Stimulated activated effector memory CD8-positive, alpha-beta T cell treated with anti-CD3 and anti-CD28 coated beads, Interleukin-12 subunit alpha, Interleukin-12 subunit beta, amount 100 ng/mL, for 72 hours (primary cell): ENCODE data around the gene RTBDN.
A peak's percentile ranks its signal among the peaks of the same experiment; 100 is the strongest.

Experiments used
- ATAC-seq: fragments of 150-1000 bp; cut with Tn5 transposase; 2 replicates; pipeline ENCODE4 v1.10.0; 2021
- DNase-seq, 2 donors: peaks; one replicate each; pipeline ENCODE4 v3.0.0; 2021 to 2022; ENCODE audit warnings: low spot score in 2 of 2
- H3K27ac Mint-ChIP-seq: one replicate; pipeline ENCODE4 v1.8.0; 2022; ENCODE audit warnings: mild to moderate bottlenecking, mixed read lengths
- H3K36me3 Mint-ChIP-seq: one replicate; pipeline ENCODE4 v1.8.0; 2022; ENCODE audit warnings: mild to moderate bottlenecking, mixed read lengths
- H3K4me1 Mint-ChIP-seq: one replicate; pipeline ENCODE4 v1.8.0; 2022; ENCODE audit warnings: mixed read lengths
- H3K4me3 Mint-ChIP-seq: one replicate; pipeline ENCODE4 v1.8.0; 2022; ENCODE audit warnings: mild to moderate bottlenecking, mixed read lengths
- H3K9me3 Mint-ChIP-seq: one replicate; pipeline ENCODE4 v1.8.0; 2022; ENCODE audit warnings: mixed read lengths

The RTBDN gene

DNA sequence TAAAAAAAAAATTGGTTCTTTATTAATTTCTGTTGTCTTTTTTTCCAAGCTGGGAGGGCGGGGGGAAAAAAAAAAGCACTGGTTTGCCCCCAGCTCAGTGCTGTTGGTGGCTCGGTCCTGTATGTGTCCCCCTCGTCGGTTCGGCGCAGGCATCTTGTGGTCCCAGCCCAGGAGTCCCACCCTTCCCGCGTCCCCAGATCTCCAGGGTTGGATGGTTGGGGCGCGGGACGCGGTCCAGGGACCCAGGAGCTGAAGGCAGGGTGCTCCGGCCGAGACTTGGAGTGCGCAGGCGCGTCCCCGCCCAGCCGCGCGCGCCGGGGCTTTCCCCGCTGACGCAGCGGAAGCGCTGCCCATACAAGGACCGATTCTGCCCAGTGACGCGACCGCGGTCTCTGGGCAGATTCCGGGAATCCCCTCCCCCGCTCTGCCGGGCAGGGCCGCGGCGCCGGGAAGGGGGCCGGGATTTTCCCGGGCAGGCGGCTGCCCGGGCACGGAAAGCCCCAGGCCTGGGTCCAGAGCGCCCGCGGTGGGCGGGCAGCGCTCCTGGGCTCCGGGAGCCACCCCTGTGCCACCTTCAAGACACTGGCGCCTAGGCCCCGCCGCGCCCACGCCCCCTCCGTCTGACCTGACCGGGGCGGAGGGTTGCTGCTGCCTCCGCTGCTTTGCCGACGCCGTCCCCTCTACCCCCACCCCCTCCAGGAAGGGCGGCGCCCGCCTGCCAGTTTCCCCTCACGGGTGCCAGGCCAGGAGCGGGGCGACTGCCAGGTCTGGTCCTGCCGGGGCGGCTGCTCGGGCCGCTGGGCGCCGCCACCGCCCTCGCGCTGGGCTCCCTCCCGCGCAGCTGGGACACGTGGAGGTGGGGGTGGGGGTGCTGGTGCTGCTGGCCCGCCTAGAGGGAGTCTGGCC lies 40.8 kb downstream of the RTBDN start:
- H3K4me1 Mint-ChIP-seq = peaks cover 40% of the 10 kb centered on the region

DNA sequence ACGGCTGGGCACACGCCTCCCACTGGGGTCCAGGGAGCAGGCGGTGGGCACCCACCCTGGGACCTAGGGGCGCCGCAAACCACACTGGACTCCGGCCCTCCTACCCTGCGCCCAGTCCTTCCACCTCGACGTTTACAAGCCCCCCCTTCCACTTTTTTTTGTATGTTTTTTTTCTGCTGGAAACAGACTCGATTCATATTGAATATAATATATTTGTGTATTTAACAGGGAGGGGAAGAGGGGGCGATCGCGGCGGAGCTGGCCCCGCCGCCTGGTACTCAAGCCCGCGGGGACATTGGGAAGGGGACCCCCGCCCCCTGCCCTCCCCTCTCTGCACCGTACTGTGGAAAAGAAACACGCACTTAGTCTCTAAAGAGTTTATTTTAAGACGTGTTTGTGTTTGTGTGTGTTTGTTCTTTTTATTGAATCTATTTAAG lies 41.5 kb downstream of the RTBDN start:
- peaks cover 82% of the 10 kb centered on the region for H3K36me3 Mint-ChIP-seq
- peak overlapping the region; percentile 98 for H3K4me3 Mint-ChIP-seq
- H3K27ac Mint-ChIP-seq = peak overlapping the region; percentile 97
- ATAC-seq (no peak), DNase-seq (no peak)
- no peaks in the 10 kb centered on the region for H3K9me3 Mint-ChIP-seq
- H3K4me1 Mint-ChIP-seq = peaks cover 45% of the 10 kb centered on the region

More for the DNA sequence above, 40.8 kb downstream of the RTBDN start:
- Mint-ChIP-seq H3K27ac (peak overlapping the region; percentile 97), H3K36me3 (peaks cover 89% of the 10 kb centered on the region), H3K4me3 (peak overlapping the region; percentile 98), H3K9me3 (no peaks in the 10 kb centered on the region)
- peak; percentile 97 to 98 for DNase-seq
- ATAC-seq = peak; percentile 59

DNA sequence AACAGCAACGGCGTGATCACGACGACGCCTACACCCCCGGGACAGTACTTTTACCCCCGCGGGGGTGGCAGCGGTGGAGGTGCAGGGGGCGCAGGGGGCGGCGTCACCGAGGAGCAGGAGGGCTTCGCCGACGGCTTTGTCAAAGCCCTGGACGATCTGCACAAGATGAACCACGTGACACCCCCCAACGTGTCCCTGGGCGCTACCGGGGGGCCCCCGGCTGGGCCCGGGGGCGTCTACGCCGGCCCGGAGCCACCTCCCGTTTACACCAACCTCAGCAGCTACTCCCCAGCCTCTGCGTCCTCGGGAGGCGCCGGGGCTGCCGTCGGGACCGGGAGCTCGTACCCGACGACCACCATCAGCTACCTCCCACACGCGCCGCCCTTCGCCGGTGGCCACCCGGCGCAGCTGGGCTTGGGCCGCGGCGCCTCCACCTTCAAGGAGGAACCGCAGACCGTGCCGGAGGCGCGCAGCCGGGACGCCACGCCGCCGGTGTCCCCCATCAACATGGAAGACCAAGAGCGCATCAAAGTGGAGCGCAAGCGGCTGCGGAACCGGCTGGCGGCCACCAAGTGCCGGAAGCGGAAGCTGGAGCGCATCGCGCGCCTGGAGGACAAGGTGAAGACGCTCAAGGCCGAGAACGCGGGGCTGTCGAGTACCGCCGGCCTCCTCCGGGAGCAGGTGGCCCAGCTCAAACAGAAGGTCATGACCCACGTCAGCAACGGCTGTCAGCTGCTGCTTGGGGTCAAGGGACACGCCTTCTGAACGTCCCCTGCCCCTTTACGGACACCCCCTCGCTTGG lies 42.1 kb downstream of the RTBDN start:
- H3K4me3 Mint-ChIP-seq = peak overlapping the region; percentile 98
- H3K36me3 Mint-ChIP-seq = peaks cover 76% of the 10 kb centered on the region
- DNase-seq = peak in 1 of 2 donors; percentile 88
- no peak for ATAC-seq
- H3K27ac Mint-ChIP-seq = peak overlapping the region; percentile 97
- H3K9me3 Mint-ChIP-seq = no peaks in the 10 kb centered on the region
- peaks cover 45% of the 10 kb centered on the region for H3K4me1 Mint-ChIP-seq

DNA sequence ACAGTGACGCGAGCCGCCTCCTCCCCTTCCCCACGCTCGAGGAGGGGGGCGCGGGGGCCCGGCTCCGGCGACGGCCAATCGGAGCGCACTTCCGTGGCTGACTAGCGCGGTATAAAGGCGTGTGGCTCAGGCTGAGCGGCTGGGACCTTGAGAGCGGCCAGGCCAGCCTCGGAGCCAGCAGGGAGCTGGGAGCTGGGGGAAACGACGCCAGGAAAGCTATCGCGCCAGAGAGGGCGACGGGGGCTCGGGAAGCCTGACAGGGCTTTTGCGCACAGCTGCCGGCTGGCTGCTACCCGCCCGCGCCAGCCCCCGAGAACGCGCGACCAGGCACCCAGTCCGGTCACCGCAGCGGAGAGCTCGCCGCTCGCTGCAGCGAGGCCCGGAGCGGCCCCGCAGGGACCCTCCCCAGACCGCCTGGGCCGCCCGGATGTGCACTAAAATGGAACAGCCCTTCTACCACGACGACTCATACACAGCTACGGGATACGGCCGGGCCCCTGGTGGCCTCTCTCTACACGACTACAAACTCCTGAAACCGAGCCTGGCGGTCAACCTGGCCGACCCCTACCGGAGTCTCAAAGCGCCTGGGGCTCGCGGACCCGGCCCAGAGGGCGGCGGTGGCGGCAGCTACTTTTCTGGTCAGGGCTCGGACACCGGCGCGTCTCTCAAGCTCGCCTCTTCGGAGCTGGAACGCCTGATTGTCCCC lies 42.9 kb downstream of the RTBDN start, which contains the start of gene JUNB:
TSS of gene JUNB (plus strand) at position 142 of the 706 bp plus-strand sequence. CDS start at position 428, 286 bp downstream.
- peak within 1 kb of the TSS; percentile 98 for H3K4me3 Mint-ChIP-seq
- DNase-seq (peak; percentile 96 to 99), ATAC-seq (peak; percentile 60)
- no peaks in the 10 kb centered on the region for H3K9me3 Mint-ChIP-seq
- H3K4me1 Mint-ChIP-seq = peaks cover 43% of the 10 kb centered on the region
- H3K27ac Mint-ChIP-seq = peak within 1 kb of the TSS; percentile 97
- peaks cover 71% of the 10 kb centered on the region for H3K36me3 Mint-ChIP-seq

DNA sequence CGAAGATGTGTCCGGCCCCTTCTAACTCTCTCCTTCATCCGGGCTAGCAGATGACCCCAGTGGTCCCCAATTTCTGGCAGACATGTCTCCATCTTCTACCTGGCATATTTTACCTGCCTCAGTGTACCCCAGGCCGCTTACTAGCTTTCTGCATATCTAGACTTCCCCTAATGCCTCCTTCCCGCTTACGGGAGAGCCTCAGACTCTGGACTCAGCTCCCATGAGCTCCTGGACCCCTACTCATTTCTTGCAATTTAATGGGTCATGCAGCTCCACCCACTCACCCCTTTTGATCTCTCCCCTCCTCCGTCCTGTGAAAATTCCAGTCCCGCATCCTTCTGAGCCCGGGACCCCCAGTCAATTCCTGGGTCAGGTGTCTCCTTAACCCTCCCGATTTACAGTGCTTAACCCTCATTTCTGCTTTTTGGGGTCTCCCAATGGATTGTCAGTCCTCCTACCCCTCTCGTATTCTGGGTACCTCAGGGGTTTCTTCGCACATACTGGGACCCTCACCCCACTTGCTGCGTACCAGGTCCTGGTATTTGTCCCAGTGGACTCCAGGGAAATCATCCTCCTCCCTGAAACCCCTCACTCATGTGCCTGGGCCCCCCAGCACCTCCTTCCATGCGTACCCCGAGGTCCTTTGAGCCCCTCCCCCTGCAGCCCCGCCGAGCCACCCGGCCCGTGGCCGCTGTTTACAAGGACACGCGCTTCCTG lies 43.6 kb downstream of the RTBDN start:
- Mint-ChIP-seq H3K4me3 (peak overlapping the region; percentile 98), H3K4me1 (peaks cover 36% of the 10 kb centered on the region), H3K27ac (peak overlapping the region; percentile 97), H3K9me3 (no peaks in the 10 kb centered on the region), H3K36me3 (peaks cover 64% of the 10 kb centered on the region)
- ATAC-seq (no peak), DNase-seq (no peak)

DNA sequence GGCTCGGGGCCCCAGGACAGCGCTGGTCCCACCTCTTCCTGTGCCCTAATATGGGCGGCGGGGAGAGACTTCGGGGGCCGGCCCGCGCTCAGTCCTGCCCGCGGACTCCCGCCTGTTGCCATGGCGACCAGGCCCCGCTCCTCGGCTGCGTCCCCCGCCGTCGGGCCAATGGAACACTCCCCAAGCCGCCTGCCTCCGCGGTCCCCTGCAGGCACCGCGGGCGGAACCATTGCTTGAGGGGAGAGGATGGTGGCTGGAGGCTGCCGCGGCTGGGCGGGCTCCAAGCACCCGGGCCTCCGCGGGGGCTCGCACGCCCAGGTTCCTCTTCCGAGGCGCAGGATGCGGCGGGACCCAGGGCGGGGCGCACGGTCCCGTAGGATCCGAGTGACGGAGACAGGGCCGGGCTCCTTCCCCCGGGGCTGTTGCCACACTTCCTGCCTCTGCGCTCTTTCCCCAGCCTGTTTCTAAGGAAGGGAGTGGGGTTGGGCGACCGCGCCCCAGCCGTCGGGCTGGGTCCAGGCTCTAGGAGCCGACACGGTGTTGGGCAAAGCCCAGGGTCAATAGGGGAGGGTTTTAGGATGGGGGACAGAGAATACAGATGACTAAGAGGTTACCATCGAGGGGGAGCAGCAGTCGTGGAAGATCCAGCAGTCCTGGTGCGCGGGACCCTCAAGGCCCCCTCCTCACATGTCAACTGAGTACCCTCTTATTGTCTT lies 44.3 kb downstream of the RTBDN start:
- peaks cover 61% of the 10 kb centered on the region for H3K36me3 Mint-ChIP-seq
- H3K9me3 Mint-ChIP-seq = no peaks in the 10 kb centered on the region
- peak overlapping the region; percentile 98 for H3K4me3 Mint-ChIP-seq
- ATAC-seq (peak; percentile 69), DNase-seq (peak; percentile 98 to 99)
- H3K27ac Mint-ChIP-seq = peak overlapping the region; percentile 97
- peaks cover 33% of the 10 kb centered on the region for H3K4me1 Mint-ChIP-seq

DNA sequence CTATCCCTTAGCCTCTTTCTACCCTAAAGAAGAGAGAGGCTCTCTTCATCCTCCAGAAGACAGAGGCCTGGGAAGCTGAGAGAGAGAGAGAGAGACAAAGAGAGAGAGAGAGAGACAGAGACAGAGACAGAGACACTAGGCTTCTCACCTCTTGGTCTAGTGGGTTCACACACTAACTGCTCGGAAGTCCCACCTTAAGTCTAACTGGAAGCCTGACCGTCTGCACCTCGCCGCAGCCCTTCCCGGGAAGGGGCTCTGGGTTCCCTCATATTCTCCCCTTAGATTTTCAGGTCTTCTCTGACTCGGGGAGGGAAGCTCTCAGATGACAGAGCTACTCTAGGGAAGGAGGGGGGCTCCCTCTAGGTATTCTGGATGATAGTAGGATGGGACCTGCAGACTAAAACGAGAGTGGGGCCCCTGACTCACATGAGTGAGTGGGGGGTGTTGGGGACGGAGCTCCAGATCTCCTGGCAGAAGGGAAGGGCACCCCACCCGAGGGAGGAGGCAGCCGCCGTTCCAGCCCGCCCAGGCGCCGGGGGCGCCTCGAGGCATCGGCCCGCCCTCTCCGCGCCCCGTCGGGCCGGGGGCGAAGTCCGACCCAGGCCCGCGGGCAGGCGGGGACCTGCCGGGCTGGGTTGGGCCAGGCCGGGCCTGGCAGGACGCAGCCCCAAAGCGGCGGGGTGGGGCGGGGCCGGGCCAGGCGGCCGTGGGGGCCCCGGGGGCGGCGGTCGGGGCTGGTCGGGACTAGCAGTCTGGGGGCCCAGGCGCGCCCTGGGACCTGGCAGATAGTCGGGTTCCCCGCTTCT lies 45.1 kb downstream of the RTBDN start:
- Mint-ChIP-seq H3K36me3 (peaks cover 54% of the 10 kb centered on the region), H3K4me1 (peaks cover 26% of the 10 kb centered on the region), H3K27ac (peak overlapping the region; percentile 96), H3K4me3 (peak overlapping the region; percentile 98), H3K9me3 (no peaks in the 10 kb centered on the region)
- DNase-seq (peak in 1 of 2 donors; percentile 80), ATAC-seq (no peak)

DNA sequence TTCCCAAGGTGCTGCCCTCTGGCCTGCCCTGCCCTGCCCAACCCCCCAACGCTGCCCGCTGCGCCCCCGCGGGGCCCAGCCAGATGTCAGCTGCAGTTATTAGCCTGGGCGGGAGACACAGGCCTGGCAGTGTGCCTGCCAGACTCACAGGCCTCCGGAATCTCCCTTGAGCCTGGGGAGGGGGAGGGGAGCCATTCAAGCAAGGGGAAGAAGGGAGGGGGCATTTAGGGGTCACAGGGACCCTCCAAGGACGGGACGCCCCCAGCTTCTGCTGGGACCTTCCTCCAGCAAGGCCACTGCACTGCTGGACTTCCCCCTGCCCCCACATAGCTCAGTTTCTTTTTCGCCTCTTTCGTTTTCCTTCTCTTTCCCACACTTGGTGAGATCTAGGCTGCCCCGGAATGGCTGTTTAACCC lies 45.7 kb downstream of the RTBDN start:
- Mint-ChIP-seq H3K9me3 (no peaks in the 10 kb centered on the region), H3K4me1 (peaks cover 22% of the 10 kb centered on the region), H3K36me3 (peaks cover 49% of the 10 kb centered on the region), H3K4me3 (peak overlapping the region; percentile 98), H3K27ac (peak overlapping the region; percentile 96)
- DNase-seq (peak in 1 of 2 donors; percentile 83), ATAC-seq (no peak)

DNA sequence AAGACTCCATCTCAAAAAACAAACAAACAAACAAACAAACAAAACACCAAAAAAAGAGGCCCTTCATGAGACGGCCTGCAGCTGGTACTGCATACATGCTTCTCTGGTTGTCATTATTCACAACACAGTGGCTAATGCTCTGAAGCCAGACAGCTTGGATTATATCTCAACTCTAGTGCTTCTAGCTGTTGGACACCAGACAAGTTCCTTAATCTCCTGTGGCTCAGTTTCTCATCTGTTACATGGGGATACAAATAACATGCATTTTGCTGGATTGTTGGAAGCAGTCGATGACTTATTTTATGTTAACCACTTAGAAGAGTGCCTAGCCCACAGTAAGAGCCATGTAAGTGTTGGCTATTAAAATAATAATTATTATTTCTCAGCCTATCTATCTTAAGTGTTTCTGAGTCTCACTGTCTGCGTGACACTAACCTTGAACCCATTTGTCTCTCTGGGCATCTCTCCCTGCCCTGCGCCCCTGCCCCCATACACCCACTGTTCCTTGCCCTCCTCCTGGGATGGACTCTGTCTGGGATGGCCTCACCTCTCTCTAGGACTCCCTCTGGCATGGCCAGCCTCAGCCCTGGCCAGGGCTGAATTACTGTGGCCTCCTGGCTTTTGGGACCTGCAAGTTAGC lies 46.2 kb downstream of the RTBDN start:
- ATAC-seq (no peak), DNase-seq (no peak)
- H3K36me3 Mint-ChIP-seq = peaks cover 49% of the 10 kb centered on the region
- peak overlapping the region; percentile 96 for H3K27ac Mint-ChIP-seq
- no peaks in the 10 kb centered on the region for H3K9me3 Mint-ChIP-seq
- peak overlapping the region; percentile 98 for H3K4me3 Mint-ChIP-seq
- peaks cover 22% of the 10 kb centered on the region for H3K4me1 Mint-ChIP-seq

DNA sequence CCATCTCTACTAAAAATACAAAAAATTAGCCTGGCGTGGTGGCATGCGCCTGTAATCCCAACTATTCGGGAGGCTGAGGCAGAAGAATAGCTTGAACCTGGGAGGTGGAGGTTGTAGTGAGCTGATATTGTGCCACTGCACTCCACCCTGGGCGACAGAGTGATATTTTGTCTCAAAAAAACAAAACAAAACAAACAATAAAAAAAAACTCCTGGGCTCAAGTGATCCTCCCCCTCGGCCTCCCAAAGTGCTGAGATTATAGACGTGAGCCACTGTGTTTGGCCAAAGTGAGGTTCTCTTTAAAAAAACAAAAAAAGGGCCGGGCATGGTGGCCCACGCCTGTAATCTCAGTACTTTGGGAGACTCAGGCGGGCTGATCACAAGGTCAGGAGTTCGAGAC lies 46.9 kb downstream of the RTBDN start:
- H3K36me3 Mint-ChIP-seq = peaks cover 44% of the 10 kb centered on the region
- H3K27ac Mint-ChIP-seq = no peak overlapping the region
- no peaks in the 10 kb centered on the region for H3K9me3 Mint-ChIP-seq
- peaks cover 22% of the 10 kb centered on the region for H3K4me1 Mint-ChIP-seq
- DNase-seq (no peak), ATAC-seq (no peak)
- H3K4me3 Mint-ChIP-seq = no peak overlapping the region

DNA sequence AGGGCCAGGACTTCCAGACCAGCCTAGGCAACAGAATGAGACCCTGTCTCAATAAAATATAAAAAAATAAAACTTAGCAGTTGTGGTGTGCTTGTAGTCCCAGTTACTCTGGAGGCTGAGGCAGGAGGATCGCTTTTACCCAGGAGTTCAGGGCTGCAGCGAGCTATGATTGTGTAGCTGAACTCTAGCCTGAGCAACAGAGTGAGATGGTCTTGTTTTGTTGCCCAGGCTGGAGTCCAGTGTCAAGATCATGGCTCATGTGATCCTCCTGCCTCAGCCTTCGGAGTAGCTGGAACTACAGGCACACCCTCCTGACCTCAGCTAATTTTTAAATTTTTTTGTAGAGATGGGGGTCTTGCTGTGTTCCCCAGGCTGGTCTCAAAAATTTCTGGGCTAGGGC lies 47.4 kb downstream of the RTBDN start:
- peaks cover 43% of the 10 kb centered on the region for H3K36me3 Mint-ChIP-seq
- H3K9me3 Mint-ChIP-seq = no peaks in the 10 kb centered on the region
- no peak overlapping the region for H3K27ac Mint-ChIP-seq
- H3K4me3 Mint-ChIP-seq = no peak overlapping the region
- no peak for DNase-seq
- no peak for ATAC-seq
- peaks cover 27% of the 10 kb centered on the region for H3K4me1 Mint-ChIP-seq

DNA sequence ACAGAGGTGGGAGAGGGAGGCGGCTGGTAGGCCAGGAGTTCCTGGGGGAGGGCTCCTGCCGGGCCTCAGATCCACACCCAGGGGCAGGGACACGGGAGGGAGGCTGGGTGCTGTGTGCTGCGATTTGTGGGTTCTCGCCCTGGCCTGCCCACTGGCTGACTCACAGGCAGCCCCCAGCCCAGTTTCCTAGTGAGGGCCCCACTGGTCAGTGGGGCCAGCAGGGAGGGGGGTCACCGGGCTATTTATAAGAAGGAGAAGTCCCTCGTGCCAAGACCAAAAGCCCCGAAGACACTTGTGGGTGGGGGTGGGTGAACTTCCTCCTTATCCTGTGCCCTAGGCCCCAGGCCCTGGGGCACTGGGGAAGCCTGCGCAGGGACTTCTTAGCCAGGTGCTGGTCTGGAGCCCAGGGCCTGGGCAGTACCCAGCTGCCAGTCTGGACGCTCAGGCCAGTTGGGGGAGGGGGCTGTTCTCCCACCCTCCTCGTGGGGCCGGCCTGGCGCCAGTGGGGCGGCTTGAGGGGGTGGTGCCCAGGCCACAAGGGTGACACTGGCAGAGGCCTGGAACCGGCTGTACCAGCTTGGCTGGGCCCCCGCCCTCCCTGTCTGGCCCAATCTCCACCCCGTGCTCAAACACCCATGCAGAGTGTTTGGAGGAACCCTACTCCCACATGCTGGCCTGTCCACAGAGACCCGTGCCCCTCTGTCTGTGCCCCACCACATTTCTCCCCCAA lies 48.1 kb downstream of the RTBDN start:
- H3K36me3 Mint-ChIP-seq = peaks cover 39% of the 10 kb centered on the region
- H3K4me3 Mint-ChIP-seq = no peak overlapping the region
- H3K27ac Mint-ChIP-seq = no peak overlapping the region
- no peaks in the 10 kb centered on the region for H3K9me3 Mint-ChIP-seq
- ATAC-seq (no peak), DNase-seq (no peak)
- peaks cover 32% of the 10 kb centered on the region for H3K4me1 Mint-ChIP-seq
